ENCODE results near the gene USP2.

Gene USP2

GRCh38 chr11:119363081-119363850 lies 18.2 kb downstream of the USP2 start:
- DNase-seq (ENCODE audit: low read depth in 2 of 2) = no peak

DNA sequence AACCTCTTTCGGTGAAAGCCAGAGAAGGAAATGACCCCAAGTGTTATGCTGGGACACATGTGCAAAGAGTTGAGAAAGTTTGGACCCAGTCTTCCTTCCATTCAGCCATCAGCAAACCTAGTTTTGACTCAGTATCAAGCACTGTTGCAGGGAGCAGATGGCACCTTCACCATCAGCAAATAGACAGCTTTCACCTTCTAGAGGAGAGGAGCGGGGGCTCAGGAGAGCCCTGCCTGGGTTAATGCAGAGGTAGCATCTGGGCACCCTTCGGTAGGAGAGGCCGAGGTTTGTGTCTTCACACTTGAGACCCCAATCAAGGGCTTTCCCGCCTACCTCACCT lies 18.8 kb downstream of the USP2 start:
- no peak for DNase-seq (ENCODE audit: low read depth in 2 of 2)

DNA sequence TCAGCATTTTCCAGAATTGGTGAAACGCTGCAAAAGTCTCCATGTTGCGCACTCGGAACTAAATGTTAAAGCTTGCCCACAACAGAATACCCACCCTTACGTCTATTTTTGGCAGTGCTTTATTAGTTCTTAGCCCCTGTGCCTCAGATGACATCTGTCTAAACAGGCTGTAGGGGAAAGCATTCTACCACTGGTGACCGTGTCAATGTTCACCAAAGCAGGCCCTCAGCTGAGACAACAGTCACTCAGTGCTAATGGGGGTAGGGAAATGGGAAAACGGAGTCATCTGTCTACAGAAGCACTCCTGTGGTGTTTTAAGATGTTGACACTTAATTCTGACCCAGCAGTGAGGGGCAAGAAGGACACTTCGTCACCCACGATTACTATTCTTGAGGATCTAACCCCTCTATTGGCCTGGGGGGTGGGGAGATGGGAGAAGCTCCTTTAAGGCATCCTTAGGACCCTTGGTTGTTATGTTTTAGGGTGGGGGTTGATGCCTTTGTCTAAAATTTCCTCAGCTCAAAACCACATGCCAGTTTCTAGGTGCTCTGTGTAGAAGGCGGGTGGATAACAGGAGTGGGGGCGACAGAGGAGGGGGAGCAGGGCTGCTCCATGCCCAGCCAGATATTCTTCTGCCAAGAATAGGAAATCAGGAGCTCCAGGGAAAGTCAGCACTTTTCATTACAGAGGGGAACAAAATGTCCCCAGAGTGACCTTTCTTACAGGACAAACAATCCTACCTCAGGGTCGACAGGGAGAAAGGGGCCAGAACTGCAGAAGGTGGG lies 19.4 kb downstream of the USP2 start:
- DNase-seq (ENCODE audit: low read depth in 2 of 2) = no peak

GRCh38 chr11:119361056-119361787 lies 20.3 kb downstream of the USP2 start:
- DNase-seq (ENCODE audit: low read depth in 2 of 2) = peak; percentile 26 to 40

GRCh38 chr11:119359365-119360214 lies 21.9 kb downstream of the USP2 start:
- DNase-seq (ENCODE audit: low read depth in 2 of 2) = no peak

DNA sequence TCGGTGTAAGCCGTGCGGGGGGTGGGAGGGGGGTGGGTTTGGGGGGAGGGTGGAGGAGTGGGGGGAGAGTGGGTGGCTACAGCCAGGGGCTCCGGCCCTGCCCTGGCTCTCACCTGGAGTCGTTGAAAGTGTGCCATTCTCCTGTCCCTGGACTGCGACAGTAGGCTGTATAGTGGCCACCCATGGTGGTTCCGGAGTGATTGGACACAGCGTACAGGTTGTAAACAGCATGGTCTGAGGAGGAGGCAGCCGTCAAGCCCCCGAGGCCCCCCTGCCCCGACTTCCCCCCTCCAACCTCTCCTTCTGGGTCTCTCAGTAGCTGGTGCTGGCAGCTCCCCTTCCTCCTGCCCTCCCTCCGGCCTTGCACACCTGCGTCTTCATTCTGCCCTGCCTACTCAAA lies 24.4 kb downstream of the USP2 start:
- DNase-seq (ENCODE audit: low read depth in 2 of 2) = no peak

- peak; percentile 53 to 69 for DNase-seq (ENCODE audit: low read depth in 2 of 2)
These were observed 25.0 kb downstream of the USP2 start for GRCh38 chr11:119356349-119357031.

DNA sequence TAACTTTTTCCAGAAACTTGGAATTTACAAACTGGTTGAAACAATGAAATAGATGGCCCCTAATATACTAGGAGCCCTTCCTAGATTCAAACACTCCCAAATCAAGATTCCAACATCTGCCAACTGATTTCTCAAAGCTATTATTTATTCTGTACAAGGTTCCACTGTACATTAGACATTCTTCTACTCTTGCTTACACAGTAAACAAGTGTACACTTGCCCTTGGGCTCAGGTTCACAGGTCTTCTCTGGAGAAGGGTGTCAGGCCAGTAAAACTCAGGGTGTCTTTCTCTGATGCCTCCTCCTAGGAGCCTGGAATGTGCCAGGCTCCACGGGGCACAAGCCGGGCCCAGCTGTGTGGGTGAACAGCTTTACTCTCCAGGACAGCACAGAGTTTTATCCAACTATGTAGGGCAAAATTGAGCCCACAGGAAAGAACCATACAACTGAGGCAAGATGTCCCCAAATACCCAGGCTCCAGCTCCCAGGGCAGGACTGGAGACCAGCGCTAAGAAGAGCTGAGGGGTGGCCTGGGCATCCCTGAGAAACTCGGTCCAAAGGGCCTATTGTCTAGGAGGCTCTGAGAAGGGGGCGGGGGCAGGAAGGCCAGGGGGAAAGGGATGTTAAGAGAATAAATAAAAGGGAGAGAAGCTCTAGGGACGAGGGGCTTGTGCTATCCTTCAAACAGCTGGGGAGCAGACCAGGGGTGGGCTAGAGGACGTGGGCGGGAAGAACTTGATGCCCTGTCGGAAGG lies 26.2 kb downstream of the USP2 start:
- DNase-seq (ENCODE audit: low read depth in 2 of 2) = no peak

DNA sequence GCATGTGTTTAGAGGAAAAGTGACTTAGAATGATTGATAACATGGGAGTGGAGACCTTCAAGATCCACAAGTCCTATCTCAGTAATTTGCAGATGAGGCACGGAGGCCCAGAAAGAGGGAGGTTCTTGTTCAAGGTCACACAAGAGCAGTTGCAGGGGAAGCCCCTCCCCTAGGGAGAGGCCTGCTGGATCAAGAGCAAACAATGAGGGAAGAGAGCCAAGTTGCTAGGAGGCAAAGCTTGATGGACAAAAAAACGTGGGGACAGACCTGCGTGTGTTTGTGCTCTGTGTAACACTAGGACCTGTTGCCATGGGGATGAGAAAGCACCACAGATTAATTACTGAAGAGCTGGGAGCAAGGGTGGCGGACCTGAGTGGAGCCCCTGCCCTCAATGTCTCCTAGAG lies 28.6 kb downstream of the USP2 start:
- no peak for DNase-seq (ENCODE audit: low read depth in 2 of 2)

DNA sequence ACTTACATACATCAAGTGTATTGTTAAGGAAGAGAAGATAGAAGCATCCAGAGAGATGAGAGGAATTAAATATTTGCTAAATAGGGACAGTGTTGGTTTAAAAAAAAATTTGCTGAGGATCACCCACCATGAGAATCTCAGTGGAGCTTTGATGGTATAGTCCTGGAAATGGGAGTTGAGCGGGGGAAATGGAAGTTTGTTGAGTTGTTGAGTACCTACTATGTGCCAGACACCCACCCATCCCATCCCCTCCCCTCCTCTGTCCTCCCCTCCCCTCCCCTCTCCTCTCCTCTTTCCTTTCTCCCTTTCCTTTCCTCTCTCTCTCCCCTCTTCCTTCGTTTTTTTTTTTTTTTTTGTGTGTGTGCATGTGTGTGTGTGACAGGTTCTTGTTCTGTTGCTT lies 30.3 kb downstream of the USP2 start:
- DNase-seq (ENCODE audit: low read depth in 2 of 2) = no peak

DNA sequence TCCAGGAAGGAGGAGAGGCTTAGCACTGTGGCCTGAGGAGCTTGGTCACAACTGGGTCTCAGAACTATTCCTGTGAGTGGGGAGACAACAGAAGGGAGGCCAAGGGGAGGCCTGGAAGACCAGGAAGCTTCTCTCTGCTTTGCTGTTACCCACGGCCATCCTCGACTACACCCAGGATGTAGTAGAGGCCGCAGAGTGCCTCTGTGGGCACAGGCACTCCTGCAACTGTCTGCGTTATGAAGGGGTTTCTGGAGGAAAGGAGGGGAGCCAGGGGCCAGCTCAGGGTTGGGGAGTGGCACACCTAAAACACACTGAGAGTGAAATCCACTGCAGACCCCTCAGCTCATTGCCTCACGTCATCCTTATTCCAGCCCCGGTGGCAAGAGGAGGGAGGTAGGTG lies 31.2 kb downstream of the USP2 start:
- no peak for DNase-seq (ENCODE audit: low read depth in 2 of 2)

DNA sequence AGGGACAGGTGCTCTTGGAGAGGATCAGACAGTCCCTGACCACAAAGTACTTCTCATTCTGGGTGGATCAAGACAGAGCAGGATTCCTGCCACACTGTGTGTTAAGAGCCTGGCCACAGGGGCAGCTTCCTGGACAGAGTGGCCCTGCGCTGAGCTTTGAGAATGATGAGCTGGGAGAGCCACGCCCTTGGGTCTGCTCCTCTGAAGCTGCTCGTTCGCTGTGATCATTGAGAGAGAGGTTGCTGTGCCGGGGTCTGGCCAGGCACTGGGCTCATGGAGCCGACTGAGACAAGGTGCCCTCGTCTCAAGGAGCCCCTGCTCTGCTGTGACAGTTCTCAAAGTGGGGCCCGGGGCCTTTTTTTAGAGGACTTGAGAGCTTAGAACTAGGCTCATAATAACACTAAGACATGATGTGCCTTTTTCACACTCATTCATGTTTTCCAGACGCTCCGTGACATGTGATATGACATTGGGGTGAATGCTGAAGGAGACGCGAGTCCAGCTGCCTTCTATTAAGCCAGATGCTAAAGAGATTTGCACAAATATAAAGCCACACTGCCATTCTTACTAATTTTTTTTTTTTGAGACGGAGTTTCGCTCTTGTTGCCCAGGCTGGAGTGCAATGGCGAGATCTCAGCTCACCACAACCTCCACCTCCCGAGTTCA lies 33.4 kb downstream of the USP2 start:
- DNase-seq (ENCODE audit: low read depth in 2 of 2) = no peak

- DNase-seq (ENCODE audit: low read depth in 2 of 2) = no peak
These were observed 34.2 kb downstream of the USP2 start for GRCh38 chr11:119347242-119347641.

DNA sequence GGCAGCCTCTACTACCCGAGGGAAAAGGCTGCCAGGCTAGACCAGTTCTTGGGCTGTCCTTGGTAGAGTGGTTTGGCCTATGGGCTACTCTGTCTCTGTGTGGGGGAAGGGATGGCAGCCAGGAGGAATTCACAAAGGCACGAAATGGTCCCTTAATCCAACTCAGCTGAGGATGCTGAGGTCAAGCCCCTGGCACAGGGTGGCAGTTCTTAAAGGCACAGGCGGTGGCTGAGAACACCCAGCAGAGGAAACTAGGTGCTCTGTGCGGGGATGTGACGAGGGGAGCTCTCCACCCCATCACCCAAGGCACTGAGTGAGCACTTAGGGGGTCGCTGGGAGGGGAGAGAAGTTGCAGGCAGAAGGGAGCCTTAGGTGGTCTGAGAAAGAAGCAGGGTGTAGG lies 34.9 kb downstream of the USP2 start, which contains the start of gene MFRP:
MFRP (minus strand) TSS at position 101 of the 400 bp plus-strand sequence. CDS start 192 bp downstream, outside the sequence.
- DNase-seq (ENCODE audit: low read depth in 2 of 2) = no peak

GRCh38 chr11:119345685-119346084 lies 35.8 kb downstream of the USP2 start:
- no peak for DNase-seq (ENCODE audit: low read depth in 2 of 2)

GRCh38 chr11:119344291-119345010 lies 37.0 kb downstream of the USP2 start:
- no peak for DNase-seq (ENCODE audit: low read depth in 2 of 2)

DNA sequence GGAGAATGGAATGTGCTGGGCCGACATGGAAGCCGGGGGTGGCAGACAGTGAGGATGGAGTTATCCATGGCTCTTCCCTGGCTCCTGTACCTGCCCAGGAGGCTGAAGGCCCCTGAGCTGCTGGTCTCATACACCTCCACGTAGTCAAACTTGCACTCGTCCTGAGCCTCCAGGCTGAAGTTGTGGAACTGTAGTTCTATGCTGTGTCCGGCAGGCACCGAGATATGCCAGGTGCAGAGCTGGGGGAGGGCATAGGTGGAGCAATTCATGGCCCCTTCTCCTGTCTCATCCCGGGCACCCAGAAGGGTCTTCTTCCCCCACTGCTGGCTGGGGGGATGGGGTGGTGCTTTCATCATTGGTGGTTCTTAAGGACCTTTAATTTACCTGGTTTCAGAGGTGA lies 37.8 kb downstream of the USP2 start:
- DNase-seq (ENCODE audit: low read depth in 2 of 2) = no peak

DNA sequence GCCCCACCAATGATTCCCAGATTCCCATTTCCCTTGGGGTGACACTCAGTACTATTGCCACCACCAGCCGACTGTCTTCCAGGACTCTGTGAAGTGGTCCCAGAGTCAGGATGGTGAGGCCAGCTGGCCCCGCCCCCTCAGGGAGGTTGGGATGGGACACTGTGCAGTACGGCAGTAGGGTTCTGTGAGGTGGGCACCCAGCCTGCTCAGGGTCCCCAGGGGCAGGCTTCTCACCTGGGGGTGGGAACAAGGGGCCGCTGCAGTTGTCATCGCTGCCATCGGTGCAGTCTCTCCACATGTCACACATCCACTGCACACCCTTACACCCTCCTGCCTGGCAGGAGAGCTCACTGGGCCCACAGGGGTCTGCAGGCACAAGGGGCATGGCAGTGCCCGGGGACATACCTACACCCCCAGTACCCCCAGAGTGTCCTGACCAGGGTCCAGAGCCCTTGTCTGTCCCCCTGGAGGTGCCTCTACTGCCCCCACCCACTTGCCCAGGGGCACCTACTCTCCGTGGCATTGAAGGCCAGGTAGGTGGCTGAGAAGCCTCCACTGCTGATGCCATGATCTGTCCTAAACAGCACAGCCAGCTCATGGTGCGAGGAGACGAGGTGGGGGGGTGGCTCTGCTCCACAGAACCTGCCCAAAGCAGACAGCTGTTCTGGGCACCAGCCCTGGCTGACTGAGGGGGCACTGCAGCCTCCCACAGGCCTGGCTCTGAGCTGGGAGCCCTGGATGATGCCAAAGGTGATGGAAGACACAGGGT lies 38.9 kb downstream of the USP2 start:
- DNase-seq (ENCODE audit: low read depth in 2 of 2) = no peak

GRCh38 chr11:119342023-119342300 lies 39.5 kb downstream of the USP2 start:
- no peak for DNase-seq (ENCODE audit: low read depth in 2 of 2)

Data from activated CD4-positive, alpha-beta T cell treated with anti-CD3 and anti-CD28 coated beads for 24 hours (primary cell).